Kasumi-1 (cell line): ENCODE data around the gene YWHAG.
"Not testable (repeated sequence)": the region's sequence is repeated elsewhere in the genome, so short reads cannot be mapped to it uniquely, and the experiment has no call there.

Experiments used
- DNase-seq, 2 experiments: peaks; one replicate each; lab custom pipeline; 2025; lab: John Stamatoyannopoulos, UW

Gene YWHAG

GRCh38 chr7:76318488-76319353 lies 40.1 kb downstream of the YWHAG start:
- peak; percentile 51 to 63 for DNase-seq

GRCh38 chr7:76317782-76318487 lies 40.9 kb downstream of the YWHAG start:
- DNase-seq: peak; percentile 94 to 96

GRCh38 chr7:76316984-76317781 lies 41.6 kb downstream of the YWHAG start:
- no peak for DNase-seq

DNA sequence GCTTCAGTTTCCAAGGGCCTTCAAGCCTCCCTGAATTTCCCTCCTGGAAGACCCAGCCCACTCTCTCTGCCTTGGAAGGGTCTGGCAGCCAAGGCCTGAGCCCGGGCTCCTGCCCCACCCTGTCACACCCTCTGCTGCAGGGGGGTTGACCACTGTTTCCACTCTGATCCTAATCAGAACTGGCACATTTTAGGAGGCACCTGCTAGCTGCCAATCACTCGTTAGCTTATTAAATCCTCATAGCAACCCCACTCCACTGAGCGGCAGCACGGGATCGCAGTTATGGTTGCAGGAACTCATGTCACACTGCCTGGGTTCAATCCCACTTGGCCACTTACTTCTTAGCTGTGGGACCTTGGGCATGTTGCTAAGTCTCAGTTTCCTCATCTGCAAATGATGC lies 43.4 kb downstream of the YWHAG start:
- DNase-seq: no peak

DNA sequence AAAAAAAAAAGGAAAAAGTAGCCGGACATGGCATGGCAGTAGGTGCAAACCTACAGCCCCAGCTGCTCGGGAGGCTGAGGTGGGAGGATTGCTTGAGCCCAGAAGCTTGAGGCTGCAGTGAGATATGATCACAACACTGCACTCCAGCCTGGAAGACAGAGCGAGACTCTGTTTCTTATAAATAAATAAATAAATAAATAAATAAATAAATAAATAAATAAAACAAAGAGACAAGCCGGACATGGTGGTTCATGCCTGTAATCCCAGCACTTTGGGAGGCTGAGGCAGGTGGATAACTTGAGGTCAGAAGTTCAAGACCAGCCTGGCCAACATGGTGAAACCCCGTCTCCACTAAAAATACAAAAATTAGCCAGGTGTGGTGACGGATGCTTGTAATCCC lies 44.1 kb downstream of the YWHAG start:
- DNase-seq: not testable (repeated sequence)

DNA sequence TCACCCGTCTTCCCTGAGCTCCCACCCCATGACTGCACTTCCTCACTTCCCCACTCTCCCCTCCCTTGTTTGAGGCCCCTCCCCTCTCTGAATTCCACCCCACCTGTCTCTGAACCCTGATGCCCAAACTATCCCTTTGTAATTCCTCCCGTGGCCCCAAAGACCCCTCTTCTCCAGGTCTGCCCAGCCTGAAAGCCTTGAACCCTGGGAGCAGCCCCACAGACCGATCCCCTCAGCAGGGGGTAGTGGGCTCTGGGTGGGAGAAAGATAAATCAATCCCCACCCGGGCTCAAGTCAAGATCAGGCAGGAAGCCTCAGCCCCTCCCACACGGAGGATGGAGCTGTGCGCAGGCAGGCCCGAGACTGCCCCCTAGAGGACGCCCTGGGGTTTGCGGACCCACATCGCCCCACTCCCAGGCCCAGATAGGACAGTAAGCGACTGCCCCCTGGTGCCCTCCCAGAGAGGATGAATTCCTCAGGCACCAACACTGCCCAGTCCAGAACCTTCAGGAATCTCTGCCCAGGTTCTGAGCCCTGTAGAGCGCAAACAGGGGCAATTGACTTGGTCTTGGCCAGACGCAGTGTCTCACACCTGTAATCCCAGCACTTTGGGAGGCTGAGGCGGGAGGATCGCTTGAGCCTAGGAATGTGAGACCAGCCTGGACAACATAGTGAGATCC lies 44.6 kb downstream of the YWHAG start:
- peak; percentile 91 to 92 for DNase-seq

GRCh38 chr7:76311838-76312237 lies 47.0 kb downstream of the YWHAG start:
- DNase-seq: not testable (repeated sequence)

- DNase-seq: no peak
Measured at GRCh38 chr7:76310102-76310957, 48.5 kb downstream of the YWHAG start.

DNA sequence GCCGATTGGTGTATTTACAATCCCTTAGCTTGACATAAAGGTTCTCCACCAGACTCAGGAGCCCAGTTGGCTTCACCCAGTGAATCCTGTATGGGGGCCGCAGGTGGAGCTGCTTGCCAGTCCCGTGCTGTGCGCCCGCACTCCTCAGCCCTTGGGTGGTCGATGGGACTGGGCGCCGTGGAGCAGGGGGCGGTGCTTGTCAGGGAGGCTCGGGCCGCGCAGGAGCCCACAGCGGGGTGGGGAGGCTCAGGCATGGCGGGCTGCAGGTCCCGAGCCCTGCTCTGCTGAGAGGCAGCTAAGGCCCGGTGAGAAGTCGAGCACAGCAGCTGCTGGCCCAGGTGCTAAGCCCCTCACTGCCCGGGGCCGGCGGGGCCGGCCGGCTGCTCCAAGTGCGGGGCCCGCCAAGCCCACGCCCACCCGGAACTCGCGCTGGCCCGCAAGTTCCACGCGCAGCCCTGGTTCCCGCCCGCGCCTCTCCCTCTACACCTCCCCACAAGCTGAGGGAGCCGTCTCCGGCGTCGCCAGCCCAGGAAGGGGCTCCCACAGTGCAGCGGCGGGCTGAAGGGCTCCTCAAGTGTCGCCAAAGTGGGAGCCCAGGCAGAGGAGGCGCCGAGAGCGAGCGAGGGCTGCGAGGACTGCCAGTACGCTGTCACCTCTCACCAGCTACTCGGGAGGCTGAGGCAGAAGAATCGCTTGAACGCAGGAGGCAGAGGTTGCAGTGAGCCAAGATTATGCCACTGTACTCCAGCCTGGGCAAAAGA lies 49.3 kb downstream of the YWHAG start:
- not testable (repeated sequence) for DNase-seq

DNA sequence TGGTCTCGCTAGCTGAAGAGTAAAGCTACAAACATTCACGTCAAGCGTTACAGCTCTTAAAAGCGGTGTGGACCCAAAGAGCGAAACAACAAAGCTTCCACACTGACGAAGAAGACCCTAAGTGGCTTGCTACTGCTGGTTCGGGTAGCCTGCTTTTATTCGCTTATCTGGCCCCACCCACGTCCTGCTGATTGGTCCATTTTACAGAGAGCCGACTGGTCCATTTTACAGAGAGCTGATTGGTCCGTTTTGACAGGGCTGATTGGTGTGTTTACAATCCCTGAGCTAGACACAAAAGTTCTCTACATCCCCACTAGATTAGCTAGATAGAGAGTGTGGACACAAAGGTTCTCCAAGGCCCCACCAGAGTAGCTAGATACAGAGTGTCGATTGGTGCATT lies 49.9 kb downstream of the YWHAG start:
- not testable (repeated sequence) for DNase-seq

DNA sequence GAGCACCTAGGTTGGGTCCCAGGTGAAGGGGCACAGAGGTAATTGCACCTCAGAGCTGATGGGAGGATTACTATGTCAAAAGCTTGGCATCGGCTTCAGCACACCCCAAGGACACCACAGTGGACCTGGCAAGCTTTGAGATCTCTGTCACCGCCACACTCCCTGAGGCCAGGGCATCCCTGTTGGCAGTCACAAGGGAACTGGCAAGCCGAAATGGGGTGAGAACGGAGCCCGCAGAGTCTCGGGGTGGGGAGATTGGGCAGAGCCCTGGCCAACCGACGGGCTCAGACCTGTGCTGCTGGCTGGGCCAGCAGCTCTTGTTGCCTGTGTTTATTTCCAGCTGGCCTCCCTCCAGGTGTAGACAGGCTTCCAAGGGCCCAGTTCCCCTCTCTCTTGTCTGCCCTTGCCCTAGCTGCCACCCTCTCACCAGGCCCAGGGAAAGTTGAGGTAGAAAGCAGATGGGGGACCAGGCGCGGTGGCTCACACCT lies 53.9 kb downstream of the YWHAG start:
- DNase-seq: no peak

DNA sequence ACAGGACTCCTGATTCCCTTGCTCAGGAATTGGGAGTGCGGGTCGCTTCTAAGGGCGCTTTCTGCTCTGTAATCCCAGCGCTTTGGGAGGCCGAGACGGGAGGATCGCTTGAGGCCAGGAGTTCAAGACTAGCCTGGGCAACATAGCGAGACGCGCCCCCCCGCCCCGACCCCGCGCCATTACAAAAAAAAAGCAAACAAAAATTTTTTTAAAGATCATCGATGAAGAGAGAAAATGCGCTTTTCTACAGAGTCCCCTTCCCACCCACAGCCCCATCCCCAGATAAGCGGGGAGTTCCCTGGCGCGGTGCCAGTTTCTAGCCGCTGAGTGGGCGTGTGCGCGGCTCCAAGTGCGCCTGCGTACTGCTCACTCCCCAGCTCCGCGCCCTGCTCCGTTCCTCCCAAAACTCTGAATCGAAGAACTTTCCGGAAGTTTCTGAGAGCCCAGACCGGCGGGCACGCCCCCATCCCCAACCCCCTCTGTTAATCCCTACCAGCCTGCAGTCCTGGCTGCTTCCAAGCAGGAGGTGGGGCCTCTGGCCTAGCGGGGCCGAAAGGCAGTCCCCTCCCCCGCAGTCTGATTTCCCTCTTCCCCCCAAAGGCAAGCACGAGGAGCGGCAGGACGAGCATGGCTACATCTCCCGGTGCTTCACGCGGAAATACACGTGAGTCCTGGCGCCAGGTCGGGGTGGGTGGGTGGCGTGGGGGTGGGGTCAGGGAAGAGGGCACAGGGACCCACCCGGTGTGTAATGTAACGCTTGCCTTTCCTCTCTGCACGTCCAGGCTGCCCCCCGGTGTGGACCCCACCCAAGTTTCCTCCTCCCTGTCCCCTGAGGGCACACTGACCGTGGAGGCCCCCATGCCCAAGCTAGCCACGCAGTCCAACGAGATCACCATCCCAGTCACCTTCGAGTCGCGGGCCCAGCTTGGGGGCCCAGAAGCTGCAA lies 55.3 kb downstream of the YWHAG start:
- peak; percentile 88 to 92 for DNase-seq

GRCh38 chr7:76302347-76303201 lies 56.2 kb downstream of the YWHAG start, which contains the start of gene HSPB1:
Gene HSPB1 (plus strand): TSS chr7:76302673. CDS start chr7:76302713, 40 bp downstream.
- peak; percentile 87 to 92 for DNase-seq

GRCh38 chr7:76301000-76301399 lies 57.8 kb downstream of the YWHAG start:
- DNase-seq: no peak

DNA sequence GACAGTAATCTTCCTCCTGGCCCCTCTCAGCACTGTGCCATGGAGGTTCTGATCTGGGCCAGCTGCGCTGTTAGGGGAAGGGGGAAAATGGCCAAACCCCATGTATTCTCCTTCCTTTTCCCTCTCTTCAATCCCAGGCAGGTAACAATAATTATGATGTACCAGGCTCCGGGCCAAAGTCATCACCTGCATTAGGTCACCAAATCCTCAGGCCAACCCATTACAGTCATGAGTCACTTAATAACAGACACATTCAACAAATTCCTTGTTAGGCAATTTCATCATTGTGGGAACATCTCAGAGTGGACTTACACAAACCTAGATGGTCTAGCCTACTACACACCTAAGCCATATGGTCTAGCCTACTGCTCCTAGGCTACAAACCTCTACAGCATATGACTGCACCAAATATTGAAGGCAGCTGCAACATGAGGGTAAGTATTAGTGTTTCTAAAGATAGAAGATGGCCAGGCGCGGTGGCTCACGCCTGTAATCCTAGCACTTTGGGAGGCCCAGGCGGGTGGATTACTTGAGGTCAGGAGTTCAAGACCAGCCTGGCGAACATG lies 58.5 kb downstream of the YWHAG start:
- no peak for DNase-seq

- DNase-seq: no peak
Measured at GRCh38 chr7:76296743-76297740, 61.7 kb downstream of the YWHAG start.
